Uterus (tissue), 2 donors: ENCODE measurements around the gene EML1.

Experiments
- POLR2A ChIP-seq, 2 donors: fragments of 450-650 bp; IDR thresholded peaks; one replicate each; pipeline ENCODE4 v1.6.1; 2016; ENCODE audit warnings: antibody characterized with exemption in 2 of 2, mild to moderate bottlenecking in 1 of 2, moderate library complexity in 1 of 2
- TF ChIP-seq, protein P1 (sequence below), 4 experiments: fragments of 200-600 bp in 2 of 4; fragments of 450-650 bp in 2 of 4; sonication (generic) in 2 of 4; IDR thresholded peaks; one replicate each; pipeline ENCODE4 v1.5.1; 2016 to 2019; ENCODE audit warnings: antibody characterized with exemption in 4 of 4, mild to moderate bottlenecking in 2 of 4, moderate library complexity in 1 of 4

GRCh38 chr14:99806836-99807235 is 13.6 kb downstream of the EML1 start:
- TF ChIP-seq, protein P1, sequence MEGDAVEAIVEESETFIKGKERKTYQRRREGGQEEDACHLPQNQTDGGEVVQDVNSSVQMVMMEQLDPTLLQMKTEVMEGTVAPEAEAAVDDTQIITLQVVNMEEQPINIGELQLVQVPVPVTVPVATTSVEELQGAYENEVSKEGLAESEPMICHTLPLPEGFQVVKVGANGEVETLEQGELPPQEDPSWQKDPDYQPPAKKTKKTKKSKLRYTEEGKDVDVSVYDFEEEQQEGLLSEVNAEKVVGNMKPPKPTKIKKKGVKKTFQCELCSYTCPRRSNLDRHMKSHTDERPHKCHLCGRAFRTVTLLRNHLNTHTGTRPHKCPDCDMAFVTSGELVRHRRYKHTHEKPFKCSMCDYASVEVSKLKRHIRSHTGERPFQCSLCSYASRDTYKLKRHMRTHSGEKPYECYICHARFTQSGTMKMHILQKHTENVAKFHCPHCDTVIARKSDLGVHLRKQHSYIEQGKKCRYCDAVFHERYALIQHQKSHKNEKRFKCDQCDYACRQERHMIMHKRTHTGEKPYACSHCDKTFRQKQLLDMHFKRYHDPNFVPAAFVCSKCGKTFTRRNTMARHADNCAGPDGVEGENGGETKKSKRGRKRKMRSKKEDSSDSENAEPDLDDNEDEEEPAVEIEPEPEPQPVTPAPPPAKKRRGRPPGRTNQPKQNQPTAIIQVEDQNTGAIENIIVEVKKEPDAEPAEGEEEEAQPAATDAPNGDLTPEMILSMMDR (IDR thresholded peaks at IDR 0.05), result no peak
- no peak for TF ChIP-seq POLR2A (IDR thresholded peaks at IDR 0.05)
